ENCODE results near the gene CAPN1. TPM values are rescaled to one million over a fixed set of nuclear protein-coding genes. Genes with fewer than 3 reads are reported as not detected.

The CAPN1 gene
- total and polyA plus RNA-seq, 2 donors (not counting 1 experiment from before 2014, with no cell fraction given), result 192 to 202 TPM

- H3K9me3 ChIP-seq (ENCODE audit: control extremely low read depth in 1 of 3, control insufficient read depth in 2 of 3, insufficient read depth in 1 of 3, low read length in 2 of 3), result no peaks in the 10 kb centered on the region
- intact Hi-C loops (cut with micrococcal nuclease), result no loop called here
- WGBS (ENCODE audit: insufficient coverage), result 99% methylated on average over 5 of the region's 6 CpGs
- peaks cover 6 to 10% of the 10 kb centered on the region in 2 donors for H3K4me1 ChIP-seq (ENCODE audit: control insufficient read depth in 2 of 2, insufficient read depth in 2 of 2, low read length in 2 of 2)
- no peak for TF ChIP-seq EZH2 (IDR thresholded peaks at IDR 0.05; ENCODE audit: borderline replicate concordance, insufficient read depth, low read depth, low read length, poor library complexity, severe bottlenecking)
- TF ChIP-seq, protein P1, sequence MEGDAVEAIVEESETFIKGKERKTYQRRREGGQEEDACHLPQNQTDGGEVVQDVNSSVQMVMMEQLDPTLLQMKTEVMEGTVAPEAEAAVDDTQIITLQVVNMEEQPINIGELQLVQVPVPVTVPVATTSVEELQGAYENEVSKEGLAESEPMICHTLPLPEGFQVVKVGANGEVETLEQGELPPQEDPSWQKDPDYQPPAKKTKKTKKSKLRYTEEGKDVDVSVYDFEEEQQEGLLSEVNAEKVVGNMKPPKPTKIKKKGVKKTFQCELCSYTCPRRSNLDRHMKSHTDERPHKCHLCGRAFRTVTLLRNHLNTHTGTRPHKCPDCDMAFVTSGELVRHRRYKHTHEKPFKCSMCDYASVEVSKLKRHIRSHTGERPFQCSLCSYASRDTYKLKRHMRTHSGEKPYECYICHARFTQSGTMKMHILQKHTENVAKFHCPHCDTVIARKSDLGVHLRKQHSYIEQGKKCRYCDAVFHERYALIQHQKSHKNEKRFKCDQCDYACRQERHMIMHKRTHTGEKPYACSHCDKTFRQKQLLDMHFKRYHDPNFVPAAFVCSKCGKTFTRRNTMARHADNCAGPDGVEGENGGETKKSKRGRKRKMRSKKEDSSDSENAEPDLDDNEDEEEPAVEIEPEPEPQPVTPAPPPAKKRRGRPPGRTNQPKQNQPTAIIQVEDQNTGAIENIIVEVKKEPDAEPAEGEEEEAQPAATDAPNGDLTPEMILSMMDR (IDR thresholded peaks at IDR 0.05), result no peak
- H3K9me3 Mint-ChIP-seq (ENCODE audit: insufficient read depth), result no peaks in the 10 kb centered on the region
- peaks cover 1 to 40% of the 10 kb centered on the region in 2 experiments for H3K36me3 ChIP-seq (replicated peaks in 1 of 2; ENCODE audit: control extremely low read depth in 1 of 2, control insufficient read depth in 1 of 2, extremely low read depth in 1 of 2, insufficient read depth in 2 of 2, low read length in 1 of 2)
- peaks cover 21% of the 10 kb centered on the region for H3K4me1 Mint-ChIP-seq
- no peaks in the 10 kb centered on the region for H3K27me3 ChIP-seq (replicated peaks in 1 of 4; ENCODE audit: control extremely low read depth in 1 of 4, control insufficient read depth in 3 of 4, insufficient read depth in 4 of 4, low read length in 3 of 4)
- H3K27ac Mint-ChIP-seq, result no peak overlapping the region
- peaks cover 5% of the 10 kb centered on the region for H4K20me1 ChIP-seq (ENCODE audit: control insufficient read depth, insufficient read depth, low read length, poor library complexity, severe bottlenecking)
- no peak overlapping the region for H3K4me2 ChIP-seq (replicated peaks; ENCODE audit: low read depth, low read length, poor library complexity, severe bottlenecking)
- no peak overlapping the region for H3K4me3 Mint-ChIP-seq
- DNase-seq (no peak), ATAC-seq (ENCODE audit: low read depth) (no peak)
- H3K4me3 ChIP-seq (ENCODE audit: control extremely low read depth in 1 of 5, extremely low read depth in 1 of 5, insufficient read depth in 1 of 5, low read depth in 2 of 5, low read length in 4 of 5), result no peak overlapping the region
- no peaks in the 10 kb centered on the region for H3K27me3 Mint-ChIP-seq
- no peak overlapping the region for H3K27ac ChIP-seq (ENCODE audit: low read length in 2 of 2)
- POLR2A ChIA-PET, result no interaction called here
- H3K79me2 ChIP-seq (ENCODE audit: control insufficient read depth, insufficient read depth, low read length), result peaks cover 20% of the 10 kb centered on the region
- no peak overlapping the region for H3K9ac ChIP-seq (ENCODE audit: low read length)
- no peak overlapping the region for H2AFZ ChIP-seq (ENCODE audit: insufficient read depth, low read depth, low read length, poor library complexity, severe bottlenecking)
- CTCF ChIA-PET, result no interaction called here
Measured at GRCh38 chr11:65187146-65187675, 5.5 kb downstream of the CAPN1 start.

GRCh38 chr11:65187971-65188461, 6.3 kb downstream of the CAPN1 start:
- ChIA-PET CTCF (interaction anchor here (1.7 kb wide), 1 partner anchor 8 kb away, joined by 4 read pairs; no protein-coding TSS in a partner anchor), POLR2A (no interaction called here)
- Mint-ChIP-seq H3K27ac (no peak overlapping the region), H3K27me3 (no peaks in the 10 kb centered on the region), H3K9me3 (ENCODE audit: insufficient read depth) (no peaks in the 10 kb centered on the region), H3K4me3 (no peak overlapping the region), H3K4me1 (peaks cover 14% of the 10 kb centered on the region)
- TF ChIP-seq EZH2 (IDR thresholded peaks at IDR 0.05; ENCODE audit: borderline replicate concordance, insufficient read depth, low read depth, low read length, poor library complexity, severe bottlenecking), result no peak
- TF ChIP-seq, protein P1 (IDR thresholded peaks at IDR 0.05), result no peak
- Histone ChIP-seq H3K27ac (ENCODE audit: low read length in 2 of 2) (no peak overlapping the region), H3K9ac (ENCODE audit: low read length) (no peak overlapping the region), H3K27me3 (replicated peaks in 1 of 4; ENCODE audit: control extremely low read depth in 1 of 4, control insufficient read depth in 3 of 4, insufficient read depth in 4 of 4, low read length in 3 of 4) (no peaks in the 10 kb centered on the region), H3K4me2 (replicated peaks; ENCODE audit: low read depth, low read length, poor library complexity, severe bottlenecking) (no peak overlapping the region), H3K79me2 (ENCODE audit: control insufficient read depth, insufficient read depth, low read length) (peaks cover 15% of the 10 kb centered on the region), H3K9me3 (ENCODE audit: control extremely low read depth in 1 of 3, control insufficient read depth in 2 of 3, insufficient read depth in 1 of 3, low read length in 2 of 3) (no peaks in the 10 kb centered on the region), H3K4me1 (ENCODE audit: control insufficient read depth in 2 of 2, insufficient read depth in 2 of 2, low read length in 2 of 2) (peaks cover 3 to 4% of the 10 kb centered on the region in 2 donors), H3K4me3 (ENCODE audit: control extremely low read depth in 1 of 5, extremely low read depth in 1 of 5, insufficient read depth in 1 of 5, low read depth in 2 of 5, low read length in 4 of 5) (no peak overlapping the region), H4K20me1 (ENCODE audit: control insufficient read depth, insufficient read depth, low read length, poor library complexity, severe bottlenecking) (peaks cover 5% of the 10 kb centered on the region), H3K36me3 (replicated peaks in 1 of 2; ENCODE audit: control extremely low read depth in 1 of 2, control insufficient read depth in 1 of 2, extremely low read depth in 1 of 2, insufficient read depth in 2 of 2, low read length in 1 of 2) (peaks cover 1 to 40% of the 10 kb centered on the region in 2 experiments), H2AFZ (ENCODE audit: insufficient read depth, low read depth, low read length, poor library complexity, severe bottlenecking) (no peak overlapping the region)
- DNase-seq (no peak), ATAC-seq (ENCODE audit: low read depth) (no peak)
- intact Hi-C loops (cut with micrococcal nuclease), result no loop called here
- WGBS (ENCODE audit: insufficient coverage), result 96% methylated on average over 20 of the region's 20 CpGs
